GM23248 (cell line): ENCODE results near the gene PICALM.

Experiments
- EZH2 ChIP-seq: fragments of 200-600 bp; sonication (generic); IDR thresholded peaks from 2 replicates; pipeline ENCODE4 v1.6.1; 2018; ENCODE audit warnings: antibody characterized with exemption, mild to moderate bottlenecking; ENCODE audit not compliant: insufficient read depth, poor library complexity, severe bottlenecking
- EZH2phosphoT487 ChIP-seq: fragments of 200-600 bp; sonication (generic); IDR thresholded peaks from 2 replicates; pipeline ENCODE4 v1.6.1; 2018; ENCODE audit warnings: antibody characterized with exemption, moderate library complexity, mild to moderate bottlenecking, low read depth; ENCODE audit not compliant: insufficient read depth

DNA sequence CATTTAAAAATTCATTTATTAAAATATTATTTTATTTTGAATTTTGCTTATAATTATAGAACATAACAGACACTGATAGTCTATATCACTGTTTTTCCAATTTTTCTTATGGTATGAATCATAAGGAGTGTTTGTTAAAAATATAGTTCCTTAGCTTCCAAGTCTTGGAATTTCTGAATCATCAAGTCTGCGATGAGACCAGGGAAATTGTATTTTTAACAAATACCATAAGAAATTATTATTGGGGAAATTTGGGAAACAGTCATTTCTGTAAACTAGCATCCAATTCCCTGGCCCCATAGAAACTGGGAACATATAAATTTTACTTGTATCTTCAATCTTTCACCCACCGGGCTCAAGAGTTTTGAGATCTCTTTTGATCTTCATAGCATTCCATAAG, 38.0 kb upstream of the PICALM start:
- no peak for TF ChIP-seq EZH2phosphoT487
- no peak for TF ChIP-seq EZH2
